Measurements from ENCODE around the gene IMP4. TPM values are rescaled to one million over a fixed set of nuclear protein-coding genes. Genes with fewer than 3 reads are reported as not detected.
A peak's percentile ranks its signal among the peaks of the same experiment; 100 is the strongest.

Gene IMP4
- total and polyA plus RNA-seq, 2 of the 8 experiments (the other 6 are each of a cell fraction or from before 2014, with no cell fraction given) = 96.8 to 194 TPM

DNA sequence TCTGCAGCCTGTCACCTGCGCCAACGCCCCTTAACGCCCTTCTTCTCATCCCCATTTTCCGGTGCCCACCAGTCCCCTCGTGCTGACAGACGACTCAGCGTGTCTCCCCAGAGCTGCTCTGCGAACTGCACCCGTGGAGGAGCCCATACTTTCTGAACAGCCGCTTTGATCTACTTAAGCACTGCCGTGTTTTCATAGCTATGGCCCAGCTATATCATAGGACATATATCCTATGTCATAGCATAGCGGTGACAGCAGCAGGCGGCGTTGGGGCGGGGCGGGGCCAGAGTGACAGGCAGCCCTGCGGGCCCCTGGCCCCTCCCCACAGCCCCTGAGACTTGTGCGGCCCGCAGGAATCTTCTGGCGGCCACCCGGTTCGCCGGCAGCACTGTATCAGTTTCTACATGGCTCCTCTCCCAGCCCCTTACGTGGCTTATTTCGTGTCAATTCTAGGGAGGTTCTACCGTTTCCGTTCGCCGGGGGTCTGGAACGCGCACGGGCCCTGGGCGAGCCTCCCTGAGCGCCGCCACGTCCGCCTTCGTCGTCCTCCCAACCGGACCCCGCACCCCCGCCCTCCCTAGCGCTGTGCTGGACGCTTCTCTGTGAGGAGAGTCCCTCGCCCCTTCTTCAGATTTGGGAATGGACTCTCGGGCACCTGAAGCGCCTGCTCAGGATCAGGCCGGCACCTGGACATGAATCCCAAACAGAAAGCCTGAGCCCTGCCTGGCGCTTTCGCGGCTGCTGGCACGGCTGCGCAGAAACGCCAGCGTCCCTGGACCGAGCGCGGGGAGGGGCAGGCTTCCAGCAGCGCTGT is 48.6 kb downstream of the IMP4 start (continued):
- TF ChIP-seq, protein P1, sequence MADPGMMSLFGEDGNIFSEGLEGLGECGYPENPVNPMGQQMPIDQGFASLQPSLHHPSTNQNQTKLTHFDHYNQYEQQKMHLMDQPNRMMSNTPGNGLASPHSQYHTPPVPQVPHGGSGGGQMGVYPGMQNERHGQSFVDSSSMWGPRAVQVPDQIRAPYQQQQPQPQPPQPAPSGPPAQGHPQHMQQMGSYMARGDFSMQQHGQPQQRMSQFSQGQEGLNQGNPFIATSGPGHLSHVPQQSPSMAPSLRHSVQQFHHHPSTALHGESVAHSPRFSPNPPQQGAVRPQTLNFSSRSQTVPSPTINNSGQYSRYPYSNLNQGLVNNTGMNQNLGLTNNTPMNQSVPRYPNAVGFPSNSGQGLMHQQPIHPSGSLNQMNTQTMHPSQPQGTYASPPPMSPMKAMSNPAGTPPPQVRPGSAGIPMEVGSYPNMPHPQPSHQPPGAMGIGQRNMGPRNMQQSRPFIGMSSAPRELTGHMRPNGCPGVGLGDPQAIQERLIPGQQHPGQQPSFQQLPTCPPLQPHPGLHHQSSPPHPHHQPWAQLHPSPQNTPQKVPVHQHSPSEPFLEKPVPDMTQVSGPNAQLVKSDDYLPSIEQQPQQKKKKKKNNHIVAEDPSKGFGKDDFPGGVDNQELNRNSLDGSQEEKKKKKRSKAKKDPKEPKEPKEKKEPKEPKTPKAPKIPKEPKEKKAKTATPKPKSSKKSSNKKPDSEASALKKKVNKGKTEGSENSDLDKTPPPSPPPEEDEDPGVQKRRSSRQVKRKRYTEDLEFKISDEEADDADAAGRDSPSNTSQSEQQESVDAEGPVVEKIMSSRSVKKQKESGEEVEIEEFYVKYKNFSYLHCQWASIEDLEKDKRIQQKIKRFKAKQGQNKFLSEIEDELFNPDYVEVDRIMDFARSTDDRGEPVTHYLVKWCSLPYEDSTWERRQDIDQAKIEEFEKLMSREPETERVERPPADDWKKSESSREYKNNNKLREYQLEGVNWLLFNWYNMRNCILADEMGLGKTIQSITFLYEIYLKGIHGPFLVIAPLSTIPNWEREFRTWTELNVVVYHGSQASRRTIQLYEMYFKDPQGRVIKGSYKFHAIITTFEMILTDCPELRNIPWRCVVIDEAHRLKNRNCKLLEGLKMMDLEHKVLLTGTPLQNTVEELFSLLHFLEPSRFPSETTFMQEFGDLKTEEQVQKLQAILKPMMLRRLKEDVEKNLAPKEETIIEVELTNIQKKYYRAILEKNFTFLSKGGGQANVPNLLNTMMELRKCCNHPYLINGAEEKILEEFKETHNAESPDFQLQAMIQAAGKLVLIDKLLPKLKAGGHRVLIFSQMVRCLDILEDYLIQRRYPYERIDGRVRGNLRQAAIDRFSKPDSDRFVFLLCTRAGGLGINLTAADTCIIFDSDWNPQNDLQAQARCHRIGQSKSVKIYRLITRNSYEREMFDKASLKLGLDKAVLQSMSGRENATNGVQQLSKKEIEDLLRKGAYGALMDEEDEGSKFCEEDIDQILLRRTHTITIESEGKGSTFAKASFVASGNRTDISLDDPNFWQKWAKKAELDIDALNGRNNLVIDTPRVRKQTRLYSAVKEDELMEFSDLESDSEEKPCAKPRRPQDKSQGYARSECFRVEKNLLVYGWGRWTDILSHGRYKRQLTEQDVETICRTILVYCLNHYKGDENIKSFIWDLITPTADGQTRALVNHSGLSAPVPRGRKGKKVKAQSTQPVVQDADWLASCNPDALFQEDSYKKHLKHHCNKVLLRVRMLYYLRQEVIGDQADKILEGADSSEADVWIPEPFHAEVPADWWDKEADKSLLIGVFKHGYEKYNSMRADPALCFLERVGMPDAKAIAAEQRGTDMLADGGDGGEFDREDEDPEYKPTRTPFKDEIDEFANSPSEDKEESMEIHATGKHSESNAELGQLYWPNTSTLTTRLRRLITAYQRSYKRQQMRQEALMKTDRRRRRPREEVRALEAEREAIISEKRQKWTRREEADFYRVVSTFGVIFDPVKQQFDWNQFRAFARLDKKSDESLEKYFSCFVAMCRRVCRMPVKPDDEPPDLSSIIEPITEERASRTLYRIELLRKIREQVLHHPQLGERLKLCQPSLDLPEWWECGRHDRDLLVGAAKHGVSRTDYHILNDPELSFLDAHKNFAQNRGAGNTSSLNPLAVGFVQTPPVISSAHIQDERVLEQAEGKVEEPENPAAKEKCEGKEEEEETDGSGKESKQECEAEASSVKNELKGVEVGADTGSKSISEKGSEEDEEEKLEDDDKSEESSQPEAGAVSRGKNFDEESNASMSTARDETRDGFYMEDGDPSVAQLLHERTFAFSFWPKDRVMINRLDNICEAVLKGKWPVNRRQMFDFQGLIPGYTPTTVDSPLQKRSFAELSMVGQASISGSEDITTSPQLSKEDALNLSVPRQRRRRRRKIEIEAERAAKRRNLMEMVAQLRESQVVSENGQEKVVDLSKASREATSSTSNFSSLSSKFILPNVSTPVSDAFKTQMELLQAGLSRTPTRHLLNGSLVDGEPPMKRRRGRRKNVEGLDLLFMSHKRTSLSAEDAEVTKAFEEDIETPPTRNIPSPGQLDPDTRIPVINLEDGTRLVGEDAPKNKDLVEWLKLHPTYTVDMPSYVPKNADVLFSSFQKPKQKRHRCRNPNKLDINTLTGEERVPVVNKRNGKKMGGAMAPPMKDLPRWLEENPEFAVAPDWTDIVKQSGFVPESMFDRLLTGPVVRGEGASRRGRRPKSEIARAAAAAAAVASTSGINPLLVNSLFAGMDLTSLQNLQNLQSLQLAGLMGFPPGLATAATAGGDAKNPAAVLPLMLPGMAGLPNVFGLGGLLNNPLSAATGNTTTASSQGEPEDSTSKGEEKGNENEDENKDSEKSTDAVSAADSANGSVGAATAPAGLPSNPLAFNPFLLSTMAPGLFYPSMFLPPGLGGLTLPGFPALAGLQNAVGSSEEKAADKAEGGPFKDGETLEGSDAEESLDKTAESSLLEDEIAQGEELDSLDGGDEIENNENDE (IDR thresholded peaks at IDR 0.05; ENCODE audit: insufficient replicate concordance, low read length) = no peak
- no peak for TF ChIP-seq CBX5 (IDR thresholded peaks at IDR 0.05; ENCODE audit: low read depth, low read length)
- TF ChIP-seq RBBP5 (IDR thresholded peaks at IDR 0.05; ENCODE audit: borderline replicate concordance, low read depth, low read length) = 0 out of 2 replicates have a peak, but pooled peaks have one; percentile 43
- peak; percentile 90 for TF ChIP-seq KDM4A (IDR thresholded peaks at IDR 0.05; ENCODE audit: low read depth, low read length, severe bottlenecking)

All from H1 (cell line).